HepG2 (cell line): ENCODE data around the gene ZFP62. TPM values are rescaled to one million over a fixed set of nuclear protein-coding genes. Genes with fewer than 3 reads are reported as not detected.

Experiments used
- CAMTA2 ChIP-seq: sonication (generic); formaldehyde crosslinking; IDR thresholded peaks from 2 replicates; pipeline ENCODE4 v1.4.0; 2020; ENCODE audit warnings: mild to moderate bottlenecking, missing genetic modification reagents, borderline replicate concordance
- CHD2 ChIP-seq: IDR thresholded peaks from 2 replicates; pipeline ENCODE4 v1.6.1; 2011; ENCODE audit warnings: low read depth, low read length, improper control_type of control experiment
- CREB1 ChIP-seq, 2 experiments: fragments of 450-650 bp in 1 of 2; IDR thresholded peaks; 2 replicates each; pipeline ENCODE4 v1.6.1; 2016 to 2017; ENCODE audit warnings: control low read depth in 1 of 2, mild to moderate bottlenecking in 1 of 2, missing compliant biosample characterization in 1 of 2, missing genetic modification characterization in 1 of 2
- GPN1 ChIP-seq: sonication (generic); formaldehyde crosslinking; IDR thresholded peaks from 2 replicates; pipeline ENCODE4 v1.5.1; 2020; ENCODE audit warnings: missing genetic modification reagents, borderline replicate concordance
- HDAC6 ChIP-seq: fragments of 200-600 bp; sonication (generic); IDR thresholded peaks from 2 replicates; pipeline ENCODE4 v1.7.0; 2017; ENCODE audit warnings: mild to moderate bottlenecking, antibody characterized with exemption, low read length, low read depth
- LRRFIP1 ChIP-seq: sonication (generic); formaldehyde crosslinking; conservative IDR thresholded peaks from 2 replicates; pipeline ENCODE4 v1.4.0; 2020; ENCODE audit warnings: missing genetic modification reagents
- MAFG ChIP-seq: sonication (generic); formaldehyde crosslinking; IDR thresholded peaks from 2 replicates; pipeline ENCODE4 v1.5.1; 2020; ENCODE audit warnings: mild to moderate bottlenecking, missing genetic modification reagents
- MAFK ChIP-seq, 2 experiments: IDR thresholded peaks in 1 of 2; conservative IDR thresholded peaks in 1 of 2; 2 replicates each; pipeline ENCODE4 v1.6.1; 2011; ENCODE audit warnings: improper control_type of control experiment in 2 of 2, low read length in 2 of 2
- PBX3 ChIP-seq: sonication (generic); formaldehyde crosslinking; IDR thresholded peaks from 2 replicates; pipeline ENCODE4 v1.8.1; 2023; ENCODE audit warnings: missing genetic modification reagents, inconsistent platforms, borderline replicate concordance
- POLR2G ChIP-seq: fragments of 200-400 bp; formaldehyde crosslinking; IDR thresholded peaks from 2 replicates; pipeline ENCODE4 v1.6.1; 2018; ENCODE audit warnings: mild to moderate bottlenecking, low read depth, low read length, moderate library complexity
- RARA ChIP-seq: IDR thresholded peaks from 2 replicates; pipeline ENCODE4 v1.6.1; 2016; ENCODE audit warnings: missing genetic modification reagents, missing compliant biosample characterization
- RCOR2 ChIP-seq: IDR thresholded peaks from 2 replicates; pipeline ENCODE4 v1.6.1; 2016; ENCODE audit warnings: missing biosample characterization, missing genetic modification reagents
- RNF2 ChIP-seq: fragments of 450-650 bp; conservative IDR thresholded peaks from 2 replicates; pipeline ENCODE4 v1.6.1; 2016; ENCODE audit warnings: low read depth
- ZNF44 ChIP-seq: sonication (generic); formaldehyde crosslinking; IDR thresholded peaks from 2 replicates; pipeline ENCODE4 v1.5.1; 2020; ENCODE audit warnings: mild to moderate bottlenecking, missing genetic modification reagents
- ZNF766 ChIP-seq: sonication (generic); formaldehyde crosslinking; IDR thresholded peaks from 2 replicates; pipeline ENCODE4 v1.5.0; 2020; ENCODE audit warnings: missing genetic modification reagents, borderline replicate concordance
- polyA plus RNA-seq, 8 experiments: library from polyadenylated mRNA; depleted of rRNA in 3 of 8; stranded (reverse) in 7 of 8; unstranded in 1 of 8; fragments of >200 nt; fragmentation: Illumina TruSeq in 4 of 8; extraction: Trizol in 4 of 8; gene quantifications; 2 replicates each; pipeline versions ENCODE4 v1.2.1 to v1.2.3, GENCODE V29; 2011 to 2016; ENCODE audit warnings: low read depth in 4 of 8, missing spikeins in 1 of 8, mixed read lengths in 1 of 8; ENCODE audit not compliant: insufficient read depth in 1 of 8
- total RNA-seq, 5 experiments: library from RNA; depleted of rRNA; stranded (reverse); fragments of >200 nt; fragmentation: Illumina TruSeq; extraction: Trizol; gene quantifications; 2 replicates each; pipeline ENCODE4 v1.2.3, GENCODE V29; 2016; ENCODE audit warnings: low read depth in 1 of 5
- TF ChIP-seq, protein P1 (sequence below): sonication (generic); formaldehyde crosslinking; IDR thresholded peaks from 2 replicates; pipeline ENCODE4 v1.5.0; 2020; ENCODE audit warnings: mild to moderate bottlenecking, missing genetic modification reagents
- TF ChIP-seq, protein P2 (sequence below): sonication (generic); formaldehyde crosslinking; IDR thresholded peaks from 2 replicates; pipeline ENCODE4 v1.4.0; 2020; ENCODE audit warnings: missing genetic modification reagents
- TF ChIP-seq, protein P3 (sequence below): sonication (generic); formaldehyde crosslinking; IDR thresholded peaks from 2 replicates; pipeline ENCODE4 v1.8.0; 2022; ENCODE audit warnings: mild to moderate bottlenecking, missing genetic modification reagents, borderline replicate concordance

Gene ZFP62
- total and polyA plus RNA-seq, 2 of the 13 experiments (the other 11 are each of a cell fraction or from before 2014, with no cell fraction given): 8.2 to 19.4 TPM

- no peak for TF ChIP-seq RNF2
- no peak for TF ChIP-seq LRRFIP1 (CRISPR knock-in tag)
- TF ChIP-seq, protein P1, sequence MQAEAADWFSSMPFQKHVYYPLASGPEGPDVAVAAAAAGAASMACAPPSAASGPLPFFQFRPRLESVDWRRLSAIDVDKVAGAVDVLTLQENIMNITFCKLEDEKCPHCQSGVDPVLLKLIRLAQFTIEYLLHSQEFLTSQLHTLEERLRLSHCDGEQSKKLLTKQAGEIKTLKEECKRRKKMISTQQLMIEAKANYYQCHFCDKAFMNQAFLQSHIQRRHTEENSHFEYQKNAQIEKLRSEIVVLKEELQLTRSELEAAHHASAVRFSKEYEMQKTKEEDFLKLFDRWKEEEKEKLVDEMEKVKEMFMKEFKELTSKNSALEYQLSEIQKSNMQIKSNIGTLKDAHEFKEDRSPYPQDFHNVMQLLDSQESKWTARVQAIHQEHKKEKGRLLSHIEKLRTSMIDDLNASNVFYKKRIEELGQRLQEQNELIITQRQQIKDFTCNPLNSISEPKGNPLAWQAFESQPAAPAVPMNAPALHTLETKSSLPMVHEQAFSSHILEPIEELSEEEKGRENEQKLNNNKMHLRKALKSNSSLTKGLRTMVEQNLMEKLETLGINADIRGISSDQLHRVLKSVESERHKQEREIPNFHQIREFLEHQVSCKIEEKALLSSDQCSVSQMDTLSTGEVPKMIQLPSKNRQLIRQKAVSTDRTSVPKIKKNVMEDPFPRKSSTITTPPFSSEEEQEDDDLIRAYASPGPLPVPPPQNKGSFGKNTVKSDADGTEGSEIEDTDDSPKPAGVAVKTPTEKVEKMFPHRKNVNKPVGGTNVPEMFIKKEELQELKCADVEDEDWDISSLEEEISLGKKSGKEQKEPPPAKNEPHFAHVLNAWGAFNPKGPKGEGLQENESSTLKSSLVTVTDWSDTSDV (CRISPR knock-in tag): no peak
- no peak for TF ChIP-seq GPN1
- TF ChIP-seq CHD2: no peak
- TF ChIP-seq CREB1 (IDR thresholded peaks at IDR 0.05): no peak
- TF ChIP-seq CREB1 (CRISPR knock-in tag; IDR thresholded peaks at IDR 0.05): no peak
- TF ChIP-seq RARA (CRISPR knock-in tag): no peak
- TF ChIP-seq CAMTA2 (CRISPR knock-in tag): no peak
- no peak for TF ChIP-seq MAFG (CRISPR knock-in tag)
- peak; percentile 44; the same call in 1 of the 2 replicates for TF ChIP-seq ZNF44
- TF ChIP-seq, protein P2, sequence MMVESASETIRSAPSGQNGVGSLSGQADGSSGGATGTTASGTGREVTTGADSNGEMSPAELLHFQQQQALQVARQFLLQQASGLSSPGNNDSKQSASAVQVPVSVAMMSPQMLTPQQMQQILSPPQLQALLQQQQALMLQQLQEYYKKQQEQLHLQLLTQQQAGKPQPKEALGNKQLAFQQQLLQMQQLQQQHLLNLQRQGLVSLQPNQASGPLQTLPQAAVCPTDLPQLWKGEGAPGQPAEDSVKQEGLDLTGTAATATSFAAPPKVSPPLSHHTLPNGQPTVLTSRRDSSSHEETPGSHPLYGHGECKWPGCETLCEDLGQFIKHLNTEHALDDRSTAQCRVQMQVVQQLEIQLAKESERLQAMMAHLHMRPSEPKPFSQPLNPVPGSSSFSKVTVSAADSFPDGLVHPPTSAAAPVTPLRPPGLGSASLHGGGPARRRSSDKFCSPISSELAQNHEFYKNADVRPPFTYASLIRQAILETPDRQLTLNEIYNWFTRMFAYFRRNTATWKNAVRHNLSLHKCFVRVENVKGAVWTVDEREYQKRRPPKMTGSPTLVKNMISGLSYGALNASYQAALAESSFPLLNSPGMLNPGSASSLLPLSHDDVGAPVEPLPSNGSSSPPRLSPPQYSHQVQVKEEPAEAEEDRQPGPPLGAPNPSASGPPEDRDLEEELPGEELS (CRISPR knock-in tag): no peak
- TF ChIP-seq, protein P3, sequence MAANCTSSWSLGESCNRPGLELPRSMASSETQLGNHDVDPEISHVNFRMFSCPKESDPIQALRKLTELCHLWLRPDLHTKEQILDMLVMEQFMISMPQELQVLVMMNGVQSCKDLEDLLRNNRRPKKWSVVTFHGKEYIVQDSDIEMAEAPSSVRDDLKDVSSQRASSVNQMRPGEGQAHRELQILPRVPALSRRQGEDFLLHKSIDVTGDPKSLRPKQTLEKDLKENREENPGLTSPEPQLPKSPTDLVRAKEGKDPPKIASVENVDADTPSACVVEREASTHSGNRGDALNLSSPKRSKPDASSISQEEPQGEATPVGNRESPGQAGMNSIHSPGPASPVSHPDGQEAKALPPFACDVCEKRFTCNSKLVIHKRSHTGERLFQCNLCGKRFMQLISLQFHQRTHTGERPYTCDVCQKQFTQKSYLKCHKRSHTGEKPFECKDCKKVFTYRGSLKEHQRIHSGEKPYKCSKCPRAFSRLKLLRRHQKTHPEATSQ (CRISPR knock-in tag): 0 out of 2 replicates have a peak, but pooled peaks have one; percentile 58
- peak; percentile 78 for TF ChIP-seq POLR2G
- no peak for TF ChIP-seq MAFK (conservative IDR thresholded peaks at IDR 0.05 in 1 of 2, IDR thresholded peaks at IDR 0.05 in 1 of 2; ENCODE audit: low read length in 2 of 2)
- TF ChIP-seq ZNF766: 0 out of 2 replicates have a peak, but pooled peaks have one; percentile 50
- TF ChIP-seq RCOR2 (CRISPR knock-in tag): no peak
- TF ChIP-seq PBX3: no peak
- no peak for TF ChIP-seq HDAC6
Observed at GRCh38 chr5:180860887-180861822, at the start of gene ZFP62 (continued).
